K562 (cell line): Measurements from ENCODE around the gene MOAP1. TPM values are rescaled to one million over a fixed set of nuclear protein-coding genes. Genes with fewer than 3 reads are reported as not detected.

Source experiments
- PTTG1 ChIP-seq: fragments of 450-650 bp; IDR thresholded peaks from 2 replicates; pipeline ENCODE4 v1.6.1; 2016; ENCODE audit warnings: low read depth, mild to moderate bottlenecking, missing genetic modification characterization, missing compliant biosample characterization
- ZNF778 ChIP-seq: fragments of 450-650 bp; formaldehyde crosslinking; IDR thresholded peaks from 2 replicates; pipeline ENCODE4 v1.4.0; 2020; ENCODE audit warnings: mild to moderate bottlenecking, moderate library complexity
- ZNF830 ChIP-seq: fragments of 250-450 bp; sonication (Bioruptor Pico); IDR thresholded peaks from 2 replicates; pipeline ENCODE4 v1.5.0; 2021; ENCODE audit warnings: mild to moderate bottlenecking
- polyA plus RNA-seq, 8 experiments: library from polyadenylated mRNA; depleted of rRNA in 4 of 8; stranded (reverse) in 5 of 8; unstranded in 3 of 8; fragments of >200 nt; fragmentation: Nextera tagmentation in 2 of 8; fragmentation: Illumina TruSeq in 1 of 8; extraction: Ambion mirVana in 2 of 8; extraction: Trizol in 1 of 8; gene quantifications; 2 replicates each; pipeline versions ENCODE4 v1.2.1 to v1.2.3, GENCODE V29; 2011 to 2014; ENCODE audit warnings: inconsistent platforms in 1 of 8, missing spikeins in 1 of 8
- total RNA-seq, 7 experiments: library from RNA; depleted of rRNA in 6 of 7; stranded (reverse); fragments of >200 nt in 6 of 7; fragmentation: Illumina TruSeq in 2 of 7; extraction: Trizol in 2 of 7; gene quantifications; 2 replicates each; pipeline versions ENCODE4 v1.2.1 to v1.2.3, GENCODE V29; 2011 to 2021; ENCODE audit warnings: low replicate concordance in 1 of 7
- TF ChIP-seq, protein P1 (sequence below): fragments of 450-650 bp; IDR thresholded peaks from 2 replicates; pipeline ENCODE4 v1.6.1; 2016; ENCODE audit warnings: mild to moderate bottlenecking, moderate library complexity
- TF ChIP-seq, protein P2 (sequence below): sonication (generic); formaldehyde crosslinking; IDR thresholded peaks from 2 replicates; pipeline ENCODE4 v1.8.0; 2022; ENCODE audit warnings: mild to moderate bottlenecking, low read depth, missing genetic modification reagents

Gene MOAP1
- total and polyA plus RNA-seq, 9 of the 15 experiments (the other 6 are each of a cell fraction or from before 2014, with no cell fraction given): 1.5 to 14.4 (median 6.0) TPM

DNA sequence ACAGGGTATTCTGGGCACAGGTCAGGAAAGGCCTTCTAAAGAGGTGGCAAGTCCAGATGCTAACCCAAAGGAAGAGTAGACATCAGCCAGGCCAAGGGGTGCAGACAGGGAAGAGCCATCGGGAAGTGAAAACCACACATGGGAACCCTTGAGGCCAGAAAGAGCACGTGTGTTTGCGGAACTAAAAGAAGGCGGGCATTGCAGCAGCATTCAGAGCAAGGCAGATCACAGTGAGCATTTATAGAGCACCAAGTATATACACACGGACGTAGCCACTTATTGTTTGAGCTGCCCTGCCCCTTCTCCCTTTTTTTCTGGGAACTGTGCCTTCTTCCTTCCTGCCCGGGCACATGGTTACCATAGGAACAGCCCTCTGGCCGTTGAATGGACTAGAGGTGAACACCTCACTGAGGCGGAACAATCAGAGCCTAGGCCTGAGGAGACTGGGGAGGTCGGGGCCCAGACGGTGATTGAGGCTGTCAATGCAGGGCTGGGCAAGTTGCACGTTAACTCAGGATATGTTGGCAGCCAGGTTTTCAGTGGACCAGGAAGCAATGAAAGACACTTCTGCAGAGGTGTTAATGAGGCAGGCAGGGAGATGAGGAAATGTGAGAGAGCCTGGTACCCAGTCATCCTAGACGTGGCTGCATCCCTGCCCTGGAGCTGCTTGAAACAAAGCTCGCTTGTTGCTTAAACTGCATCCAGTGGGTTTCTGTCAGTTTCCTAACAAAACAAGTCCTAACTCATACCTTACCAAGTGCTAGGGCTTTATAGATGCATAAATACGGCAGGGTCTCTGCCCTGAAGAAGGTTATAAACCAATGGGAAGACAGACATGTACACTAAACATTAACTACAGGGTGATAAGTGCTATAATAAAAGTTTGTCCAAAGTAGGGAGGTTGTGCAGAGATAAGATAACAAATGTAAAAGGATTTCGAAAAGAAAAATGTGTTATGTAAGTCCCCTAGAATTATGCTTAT lies 34.2 kb downstream of the MOAP1 start (continued):
- TF ChIP-seq, protein P1, sequence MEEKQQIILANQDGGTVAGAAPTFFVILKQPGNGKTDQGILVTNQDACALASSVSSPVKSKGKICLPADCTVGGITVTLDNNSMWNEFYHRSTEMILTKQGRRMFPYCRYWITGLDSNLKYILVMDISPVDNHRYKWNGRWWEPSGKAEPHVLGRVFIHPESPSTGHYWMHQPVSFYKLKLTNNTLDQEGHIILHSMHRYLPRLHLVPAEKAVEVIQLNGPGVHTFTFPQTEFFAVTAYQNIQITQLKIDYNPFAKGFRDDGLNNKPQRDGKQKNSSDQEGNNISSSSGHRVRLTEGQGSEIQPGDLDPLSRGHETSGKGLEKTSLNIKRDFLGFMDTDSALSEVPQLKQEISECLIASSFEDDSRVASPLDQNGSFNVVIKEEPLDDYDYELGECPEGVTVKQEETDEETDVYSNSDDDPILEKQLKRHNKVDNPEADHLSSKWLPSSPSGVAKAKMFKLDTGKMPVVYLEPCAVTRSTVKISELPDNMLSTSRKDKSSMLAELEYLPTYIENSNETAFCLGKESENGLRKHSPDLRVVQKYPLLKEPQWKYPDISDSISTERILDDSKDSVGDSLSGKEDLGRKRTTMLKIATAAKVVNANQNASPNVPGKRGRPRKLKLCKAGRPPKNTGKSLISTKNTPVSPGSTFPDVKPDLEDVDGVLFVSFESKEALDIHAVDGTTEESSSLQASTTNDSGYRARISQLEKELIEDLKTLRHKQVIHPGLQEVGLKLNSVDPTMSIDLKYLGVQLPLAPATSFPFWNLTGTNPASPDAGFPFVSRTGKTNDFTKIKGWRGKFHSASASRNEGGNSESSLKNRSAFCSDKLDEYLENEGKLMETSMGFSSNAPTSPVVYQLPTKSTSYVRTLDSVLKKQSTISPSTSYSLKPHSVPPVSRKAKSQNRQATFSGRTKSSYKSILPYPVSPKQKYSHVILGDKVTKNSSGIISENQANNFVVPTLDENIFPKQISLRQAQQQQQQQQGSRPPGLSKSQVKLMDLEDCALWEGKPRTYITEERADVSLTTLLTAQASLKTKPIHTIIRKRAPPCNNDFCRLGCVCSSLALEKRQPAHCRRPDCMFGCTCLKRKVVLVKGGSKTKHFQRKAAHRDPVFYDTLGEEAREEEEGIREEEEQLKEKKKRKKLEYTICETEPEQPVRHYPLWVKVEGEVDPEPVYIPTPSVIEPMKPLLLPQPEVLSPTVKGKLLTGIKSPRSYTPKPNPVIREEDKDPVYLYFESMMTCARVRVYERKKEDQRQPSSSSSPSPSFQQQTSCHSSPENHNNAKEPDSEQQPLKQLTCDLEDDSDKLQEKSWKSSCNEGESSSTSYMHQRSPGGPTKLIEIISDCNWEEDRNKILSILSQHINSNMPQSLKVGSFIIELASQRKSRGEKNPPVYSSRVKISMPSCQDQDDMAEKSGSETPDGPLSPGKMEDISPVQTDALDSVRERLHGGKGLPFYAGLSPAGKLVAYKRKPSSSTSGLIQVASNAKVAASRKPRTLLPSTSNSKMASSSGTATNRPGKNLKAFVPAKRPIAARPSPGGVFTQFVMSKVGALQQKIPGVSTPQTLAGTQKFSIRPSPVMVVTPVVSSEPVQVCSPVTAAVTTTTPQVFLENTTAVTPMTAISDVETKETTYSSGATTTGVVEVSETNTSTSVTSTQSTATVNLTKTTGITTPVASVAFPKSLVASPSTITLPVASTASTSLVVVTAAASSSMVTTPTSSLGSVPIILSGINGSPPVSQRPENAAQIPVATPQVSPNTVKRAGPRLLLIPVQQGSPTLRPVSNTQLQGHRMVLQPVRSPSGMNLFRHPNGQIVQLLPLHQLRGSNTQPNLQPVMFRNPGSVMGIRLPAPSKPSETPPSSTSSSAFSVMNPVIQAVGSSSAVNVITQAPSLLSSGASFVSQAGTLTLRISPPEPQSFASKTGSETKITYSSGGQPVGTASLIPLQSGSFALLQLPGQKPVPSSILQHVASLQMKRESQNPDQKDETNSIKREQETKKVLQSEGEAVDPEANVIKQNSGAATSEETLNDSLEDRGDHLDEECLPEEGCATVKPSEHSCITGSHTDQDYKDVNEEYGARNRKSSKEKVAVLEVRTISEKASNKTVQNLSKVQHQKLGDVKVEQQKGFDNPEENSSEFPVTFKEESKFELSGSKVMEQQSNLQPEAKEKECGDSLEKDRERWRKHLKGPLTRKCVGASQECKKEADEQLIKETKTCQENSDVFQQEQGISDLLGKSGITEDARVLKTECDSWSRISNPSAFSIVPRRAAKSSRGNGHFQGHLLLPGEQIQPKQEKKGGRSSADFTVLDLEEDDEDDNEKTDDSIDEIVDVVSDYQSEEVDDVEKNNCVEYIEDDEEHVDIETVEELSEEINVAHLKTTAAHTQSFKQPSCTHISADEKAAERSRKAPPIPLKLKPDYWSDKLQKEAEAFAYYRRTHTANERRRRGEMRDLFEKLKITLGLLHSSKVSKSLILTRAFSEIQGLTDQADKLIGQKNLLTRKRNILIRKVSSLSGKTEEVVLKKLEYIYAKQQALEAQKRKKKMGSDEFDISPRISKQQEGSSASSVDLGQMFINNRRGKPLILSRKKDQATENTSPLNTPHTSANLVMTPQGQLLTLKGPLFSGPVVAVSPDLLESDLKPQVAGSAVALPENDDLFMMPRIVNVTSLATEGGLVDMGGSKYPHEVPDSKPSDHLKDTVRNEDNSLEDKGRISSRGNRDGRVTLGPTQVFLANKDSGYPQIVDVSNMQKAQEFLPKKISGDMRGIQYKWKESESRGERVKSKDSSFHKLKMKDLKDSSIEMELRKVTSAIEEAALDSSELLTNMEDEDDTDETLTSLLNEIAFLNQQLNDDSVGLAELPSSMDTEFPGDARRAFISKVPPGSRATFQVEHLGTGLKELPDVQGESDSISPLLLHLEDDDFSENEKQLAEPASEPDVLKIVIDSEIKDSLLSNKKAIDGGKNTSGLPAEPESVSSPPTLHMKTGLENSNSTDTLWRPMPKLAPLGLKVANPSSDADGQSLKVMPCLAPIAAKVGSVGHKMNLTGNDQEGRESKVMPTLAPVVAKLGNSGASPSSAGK: no peak
- no peak for TF ChIP-seq ZNF778 (CRISPR knock-in tag)
- TF ChIP-seq, protein P2, sequence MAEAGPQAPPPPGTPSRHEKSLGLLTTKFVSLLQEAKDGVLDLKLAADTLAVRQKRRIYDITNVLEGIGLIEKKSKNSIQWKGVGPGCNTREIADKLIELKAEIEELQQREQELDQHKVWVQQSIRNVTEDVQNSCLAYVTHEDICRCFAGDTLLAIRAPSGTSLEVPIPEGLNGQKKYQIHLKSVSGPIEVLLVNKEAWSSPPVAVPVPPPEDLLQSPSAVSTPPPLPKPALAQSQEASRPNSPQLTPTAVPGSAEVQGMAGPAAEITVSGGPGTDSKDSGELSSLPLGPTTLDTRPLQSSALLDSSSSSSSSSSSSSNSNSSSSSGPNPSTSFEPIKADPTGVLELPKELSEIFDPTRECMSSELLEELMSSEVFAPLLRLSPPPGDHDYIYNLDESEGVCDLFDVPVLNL (CRISPR knock-in tag): no peak
- TF ChIP-seq ZNF830 (CRISPR knock-in tag): no peak
- no peak for TF ChIP-seq PTTG1 (tag)
